NCI-H146 treated with DMSO at 0.1 percent for 48 hours (cell line): ENCODE measurements around the gene MCF2L.

Experiments used
- DNase-seq: peaks from one replicate; lab custom pipeline; 2025; ENCODE audit not compliant: unreplicated experiment; lab: John Stamatoyannopoulos, UW

MCF2L gene

GRCh38 chr13:113061271-113061625 is 92.2 kb downstream of the MCF2L start:
- DNase-seq = no peak

- DNase-seq = no peak
These were observed 92.9 kb downstream of the MCF2L start for GRCh38 chr13:113061796-113062425.

GRCh38 chr13:113062691-113063090 is 93.7 kb downstream of the MCF2L start:
- DNase-seq = no peak

- no peak for DNase-seq
These were observed 94.1 kb downstream of the MCF2L start for GRCh38 chr13:113063091-113063491.

- DNase-seq = no peak
These were observed 95.1 kb downstream of the MCF2L start for GRCh38 chr13:113064000-113064533.

GRCh38 chr13:113064534-113065405 is 95.8 kb downstream of the MCF2L start:
- DNase-seq = no peak

GRCh38 chr13:113065406-113066141 is 96.6 kb downstream of the MCF2L start:
- DNase-seq = no peak

- DNase-seq = no peak
These were observed 97.1 kb downstream of the MCF2L start for GRCh38 chr13:113066142-113066455.

GRCh38 chr13:113066746-113067145 is 97.7 kb downstream of the MCF2L start:
- DNase-seq = no peak

- no peak for DNase-seq
These were observed 101.1 kb downstream of the MCF2L start for GRCh38 chr13:113069861-113070805.

- no peak for DNase-seq
These were observed 101.8 kb downstream of the MCF2L start for GRCh38 chr13:113070855-113071254.

- DNase-seq = no peak
These were observed 103.4 kb downstream of the MCF2L start for GRCh38 chr13:113072376-113072775.

GRCh38 chr13:113073942-113074341 is 104.9 kb downstream of the MCF2L start:
- DNase-seq = no peak

- DNase-seq = no peak
These were observed 105.4 kb downstream of the MCF2L start for GRCh38 chr13:113074401-113074800.

- no peak for DNase-seq
These were observed 105.9 kb downstream of the MCF2L start for GRCh38 chr13:113074876-113075275.

- no peak for DNase-seq
These were observed 106.7 kb downstream of the MCF2L start for GRCh38 chr13:113075711-113076110.

- DNase-seq = no peak
These were observed 107.8 kb downstream of the MCF2L start for GRCh38 chr13:113076681-113077401.

GRCh38 chr13:113077566-113077952 is 108.5 kb downstream of the MCF2L start:
- DNase-seq = no peak

- DNase-seq = no peak
These were observed 109.2 kb downstream of the MCF2L start for GRCh38 chr13:113077953-113078901.
